ENCODE results near the gene SLC9A7.

SLC9A7 gene

DNA sequence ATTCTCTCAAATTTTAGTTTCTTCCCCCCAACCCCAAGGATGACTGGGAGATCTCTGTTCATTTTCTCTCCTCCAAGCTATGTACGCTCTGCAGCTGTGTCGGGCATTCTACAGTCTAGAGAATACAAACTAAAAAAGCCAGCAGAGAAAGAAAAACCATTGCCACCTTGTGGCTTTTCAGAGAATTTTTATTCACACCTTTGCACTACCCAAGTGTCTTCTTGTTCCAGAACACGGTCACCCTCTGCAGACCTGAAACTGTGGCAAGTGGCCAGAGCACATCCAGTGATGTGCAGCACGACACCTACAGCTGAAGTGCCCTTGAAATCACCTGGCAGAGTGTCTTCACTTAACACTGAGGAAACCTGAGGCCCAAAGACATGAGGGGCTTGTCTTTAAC lies 116.8 kb downstream of the SLC9A7 start:
- DNase-seq: no peak

GRCh38 chrX:46637938-46638337 lies 121.0 kb downstream of the SLC9A7 start:
- peak; percentile 10 for DNase-seq

DNA sequence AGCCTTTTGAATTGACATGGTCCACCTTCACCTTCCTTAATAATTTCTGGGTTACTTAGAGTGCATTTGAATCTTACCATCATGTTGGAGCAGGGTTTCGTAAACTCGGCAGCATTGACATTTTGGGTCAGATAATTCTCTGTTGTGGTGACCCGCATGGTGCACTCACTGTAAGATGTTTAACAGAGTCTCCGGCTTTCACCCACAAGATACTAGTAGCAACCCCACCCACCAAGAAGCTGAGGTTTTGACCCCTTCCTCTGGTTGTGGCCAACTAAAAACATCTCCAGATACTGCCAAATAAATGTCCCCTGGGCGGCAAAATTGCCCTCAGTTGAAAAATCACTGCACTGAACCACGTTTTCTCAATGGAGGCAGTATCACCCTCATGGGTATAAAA lies 122.7 kb downstream of the SLC9A7 start:
- DNase-seq: no peak

GRCh38 chrX:46635186-46635585 lies 123.7 kb downstream of the SLC9A7 start:
- DNase-seq: no peak

- DNase-seq: no peak
Measured at GRCh38 chrX:46634577-46634976, 124.3 kb downstream of the SLC9A7 start.

DNA sequence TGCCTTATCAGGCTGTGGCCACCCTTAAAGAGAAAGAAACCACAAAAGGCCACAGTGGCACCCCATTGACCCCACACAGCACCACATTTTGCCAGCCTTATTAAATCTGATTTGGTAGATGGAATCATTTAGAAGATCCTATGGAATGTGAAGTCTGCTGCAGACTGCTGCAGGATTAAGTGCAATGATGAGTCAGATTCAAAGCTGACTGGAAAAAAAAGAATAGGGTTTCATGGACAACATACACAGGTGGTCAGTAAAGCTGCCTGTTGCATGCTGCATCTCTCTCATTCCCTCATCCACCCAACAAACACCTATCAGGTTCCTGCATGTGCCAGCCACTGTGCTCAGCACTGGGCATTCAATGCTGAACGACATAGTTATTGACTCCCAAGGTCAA lies 128.8 kb downstream of the SLC9A7 start:
- no peak for DNase-seq

DNA sequence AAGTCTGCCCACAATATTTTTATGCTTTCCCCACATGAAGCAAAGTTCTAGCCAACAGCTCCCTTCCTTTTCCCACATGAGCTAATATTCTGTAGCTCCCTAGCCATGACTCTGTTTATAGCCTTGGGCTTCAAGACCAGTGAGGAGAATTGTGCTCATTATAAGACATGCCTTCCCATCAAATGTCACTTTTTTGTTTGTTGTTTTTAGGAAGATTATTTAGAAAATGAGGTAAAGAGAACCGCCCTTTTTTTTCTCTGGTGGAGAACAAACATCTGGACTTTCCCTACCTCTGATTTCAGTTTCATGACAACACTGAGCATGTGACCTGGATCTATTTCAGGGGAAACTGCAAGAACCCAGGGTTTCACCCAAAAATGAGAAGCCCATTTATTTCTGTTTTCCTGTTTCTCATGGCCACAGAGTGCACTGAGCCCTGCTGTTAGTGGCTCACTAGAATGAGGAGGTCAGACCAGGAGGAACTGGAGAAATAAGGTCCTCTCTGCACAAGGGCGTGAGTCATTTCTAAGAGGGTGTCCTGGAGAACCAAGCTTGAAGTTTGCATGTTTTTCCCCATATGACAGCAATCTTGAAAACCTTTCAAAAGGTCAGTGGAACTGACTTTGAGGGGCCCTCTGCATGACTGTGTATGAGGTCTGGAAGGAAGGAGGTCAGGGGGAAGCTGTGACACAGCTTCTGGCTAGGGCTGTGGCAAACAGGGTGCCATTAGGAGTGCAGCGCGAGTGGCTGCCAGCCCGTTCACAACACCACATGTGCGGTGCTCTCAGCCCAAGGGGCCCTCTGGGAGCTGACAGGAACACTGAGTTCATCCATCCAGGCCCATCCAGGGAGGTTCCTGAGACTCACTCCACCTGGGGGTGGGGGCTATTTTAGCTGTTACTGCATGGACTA lies 130.2 kb downstream of the SLC9A7 start:
- peak; percentile 93 for DNase-seq

DNA sequence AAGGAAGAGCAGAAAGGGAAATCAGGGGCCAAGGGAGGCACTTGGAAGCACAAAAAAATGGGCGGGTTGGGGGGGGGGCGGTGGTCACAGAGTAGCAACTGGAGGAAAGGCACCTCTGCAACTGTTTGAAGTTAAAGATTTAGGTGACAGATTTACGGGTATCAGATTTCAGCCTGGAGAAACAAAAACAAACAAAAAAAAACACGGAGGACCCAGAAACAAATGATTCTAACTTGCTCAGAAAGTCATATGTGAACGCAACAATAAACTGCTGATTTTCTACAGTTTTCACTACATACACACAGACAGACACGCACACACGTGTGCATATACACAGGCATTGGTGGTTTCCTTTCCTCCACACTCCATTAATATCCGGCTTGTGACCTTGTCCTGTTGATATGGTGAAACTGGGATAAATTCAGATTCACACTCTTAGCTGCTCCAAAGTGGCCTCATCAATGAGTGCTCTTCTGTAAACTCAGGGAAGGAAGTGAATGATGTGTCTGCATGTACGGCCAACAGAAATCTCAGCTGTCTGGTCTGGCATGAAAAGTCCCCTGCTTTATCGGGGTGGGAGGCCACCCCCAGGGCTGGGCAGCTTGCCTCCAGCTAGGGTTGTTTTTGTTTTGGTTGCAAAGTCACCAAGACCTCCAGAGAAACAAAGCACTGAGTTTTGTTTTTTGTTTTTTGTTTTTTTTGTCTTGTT lies 131.1 kb downstream of the SLC9A7 start:
- DNase-seq: no peak

DNA sequence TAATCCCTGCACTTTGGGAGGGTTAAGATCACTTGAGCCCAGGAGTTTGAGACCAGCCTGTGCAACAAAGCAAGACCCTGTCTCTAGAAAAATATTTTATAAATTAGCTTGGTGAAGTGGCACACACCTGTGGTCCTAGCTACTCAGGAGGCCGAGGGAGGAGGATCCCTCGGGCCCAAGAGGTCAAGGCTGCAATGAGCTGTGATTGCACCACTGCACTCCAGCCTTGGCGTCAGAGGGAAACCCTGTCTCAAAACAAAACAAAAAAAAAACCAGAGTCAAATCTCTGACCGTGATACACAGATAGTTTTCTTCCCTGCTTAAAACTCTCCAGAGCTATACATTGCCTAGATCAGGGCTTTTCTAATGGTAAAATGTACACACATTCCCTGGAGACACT lies 131.9 kb downstream of the SLC9A7 start:
- no peak for DNase-seq

- DNase-seq: peak; percentile 92
Measured at GRCh38 chrX:46626566-46626965, 132.4 kb downstream of the SLC9A7 start.

DNA sequence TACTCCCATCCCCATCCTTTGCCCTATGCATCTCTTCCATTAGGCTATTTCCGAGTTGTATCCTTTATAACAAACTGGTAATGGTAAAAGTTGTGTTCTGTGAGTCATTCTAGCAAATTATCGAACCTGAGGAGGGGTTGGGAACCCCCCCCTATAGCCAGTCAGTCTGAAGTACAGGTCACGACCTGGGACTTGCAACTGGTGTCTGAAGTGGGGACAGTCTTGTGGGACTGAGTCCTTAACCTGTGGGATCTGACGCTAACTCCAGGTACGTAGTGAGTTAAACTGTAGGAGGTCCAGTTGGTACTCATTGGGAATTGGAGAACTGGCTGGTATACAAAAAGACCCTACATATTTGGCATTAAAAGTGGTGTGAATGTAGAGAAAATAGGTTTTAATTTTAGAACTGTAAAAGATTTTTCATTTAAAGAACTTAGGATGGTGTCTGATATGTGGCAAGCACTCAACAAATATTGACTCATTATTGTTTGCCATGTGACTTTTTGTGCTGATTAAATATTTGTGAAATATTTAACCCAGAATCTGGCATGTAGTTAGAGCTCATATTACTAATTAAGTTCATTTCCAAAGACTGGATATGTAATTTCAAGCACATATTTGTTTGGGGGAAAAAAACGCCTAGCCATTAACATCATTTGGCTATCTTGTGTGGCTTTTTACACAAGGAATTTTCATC lies 134.7 kb downstream of the SLC9A7 start:
- DNase-seq: no peak

GRCh38 chrX:46621572-46621971 lies 137.3 kb downstream of the SLC9A7 start:
- DNase-seq: no peak

DNA sequence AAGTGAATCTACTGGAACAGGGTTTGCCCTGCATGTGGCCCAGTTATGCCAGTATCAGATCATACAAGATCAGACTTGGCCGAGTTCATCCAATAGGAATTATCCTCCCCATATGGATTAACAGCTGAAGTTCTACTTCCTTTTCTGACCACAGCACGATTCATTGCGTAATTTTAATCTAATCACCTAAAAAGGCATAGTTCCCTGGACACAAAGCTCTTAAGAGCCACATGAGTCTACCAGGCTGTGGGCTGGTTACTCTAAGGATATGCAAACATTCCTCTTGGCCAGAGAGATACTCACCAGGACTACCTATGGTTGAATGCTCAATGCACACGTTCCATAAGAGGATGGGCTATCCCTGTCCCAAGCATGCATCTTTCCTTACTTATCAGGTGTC lies 138.4 kb downstream of the SLC9A7 start:
- DNase-seq: peak; percentile 73

DNA sequence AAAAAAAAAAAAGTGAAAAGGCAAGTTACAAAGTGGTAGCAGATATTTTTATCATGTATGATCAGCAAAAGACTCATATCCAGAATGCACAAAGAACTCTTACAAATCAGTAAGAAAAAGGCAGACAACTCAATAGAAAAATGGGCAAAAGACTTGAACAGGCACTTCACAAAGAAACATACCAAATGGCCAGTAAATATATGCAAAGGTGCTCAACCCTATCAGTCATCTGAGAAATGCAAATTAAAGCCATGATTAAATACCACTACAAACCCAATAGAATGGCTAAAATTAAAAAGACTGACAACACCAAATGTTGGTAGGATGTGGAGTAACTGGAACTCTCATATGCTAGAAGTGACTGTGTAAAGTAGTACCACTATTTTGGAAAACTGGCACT lies 140.0 kb downstream of the SLC9A7 start:
- DNase-seq: no peak

DNA sequence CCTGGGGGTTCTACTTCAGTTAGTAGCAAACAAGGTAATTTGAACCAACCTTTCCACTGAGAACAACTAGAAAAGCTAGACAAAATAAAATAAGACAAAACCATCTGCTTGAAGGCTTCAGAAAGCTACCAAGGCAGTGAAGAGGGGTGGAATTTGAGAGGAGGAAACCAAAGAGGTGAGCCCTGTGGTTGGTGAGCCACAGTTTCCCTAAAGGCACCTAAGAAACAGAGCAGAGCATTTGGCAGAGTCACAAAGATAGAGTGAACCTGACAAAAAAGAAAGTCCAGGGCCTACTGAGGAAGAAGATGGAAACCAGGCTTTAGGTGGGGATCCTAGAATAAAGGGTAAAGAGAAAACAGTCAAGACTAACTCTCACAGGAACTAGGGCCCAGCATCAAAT lies 141.0 kb downstream of the SLC9A7 start:
- no peak for DNase-seq

- DNase-seq: no peak
Measured at GRCh38 chrX:46611658-46612362, 147.1 kb downstream of the SLC9A7 start.

DNA sequence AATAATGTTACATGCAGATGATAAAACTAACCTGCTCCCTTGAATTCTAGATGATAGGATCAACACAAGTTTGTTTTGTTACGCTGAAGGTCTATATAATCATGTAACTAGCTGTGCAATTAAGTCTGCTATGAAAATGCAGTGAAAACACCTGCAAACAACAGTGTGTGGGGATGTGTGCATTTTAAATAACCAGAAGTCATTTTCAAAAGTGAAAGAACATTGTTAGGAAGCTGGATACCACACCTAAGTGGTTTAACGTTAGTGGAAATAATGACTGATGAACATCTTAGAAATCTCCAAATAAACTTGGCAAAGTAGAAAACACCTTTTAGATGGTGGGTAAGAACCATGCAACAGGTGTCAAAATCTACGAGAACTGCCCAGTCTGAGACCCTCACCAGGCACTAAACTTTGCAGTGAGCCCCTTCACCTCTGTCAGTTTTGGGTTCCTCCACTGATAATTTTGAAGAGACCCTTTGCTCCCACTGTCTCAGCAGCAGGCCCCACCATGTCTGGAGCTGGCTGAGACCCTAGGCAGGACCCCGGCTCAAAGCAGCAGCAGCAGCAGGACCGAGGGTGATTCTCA lies 148.8 kb downstream of the SLC9A7 start:
- no peak for DNase-seq

GRCh38 chrX:46607916-46608315 lies 151.0 kb downstream of the SLC9A7 start:
- no peak for DNase-seq

DNA sequence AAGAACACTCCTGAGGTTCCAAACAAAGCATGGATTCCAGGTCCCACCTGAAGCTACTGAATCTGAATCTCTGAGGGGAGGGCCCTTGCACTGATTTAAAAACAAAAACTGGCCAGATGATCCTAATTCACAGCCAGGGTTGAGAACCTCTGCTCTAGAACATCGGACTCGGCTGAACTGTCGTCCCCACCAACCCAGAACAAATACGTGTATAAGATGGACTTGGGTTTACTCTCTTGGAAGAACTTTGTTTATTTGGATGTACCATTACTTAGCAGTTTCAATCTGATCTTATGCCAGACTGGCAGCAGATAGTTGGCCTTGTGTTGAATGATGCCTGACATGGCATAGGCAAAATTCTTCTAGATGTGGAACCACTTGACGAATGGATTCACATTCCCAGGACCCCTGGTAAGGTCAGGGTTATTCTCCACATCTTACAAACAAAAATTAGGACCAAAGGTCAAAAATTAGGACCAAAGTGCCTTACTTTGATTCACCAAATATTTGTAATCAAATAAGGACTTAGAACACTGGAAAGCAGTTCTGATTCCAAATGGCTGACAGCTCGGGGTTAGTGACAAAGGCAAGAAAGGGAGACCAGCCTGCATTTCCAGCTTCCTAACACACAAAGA lies 156.3 kb downstream of the SLC9A7 start:
- DNase-seq: no peak

DNA sequence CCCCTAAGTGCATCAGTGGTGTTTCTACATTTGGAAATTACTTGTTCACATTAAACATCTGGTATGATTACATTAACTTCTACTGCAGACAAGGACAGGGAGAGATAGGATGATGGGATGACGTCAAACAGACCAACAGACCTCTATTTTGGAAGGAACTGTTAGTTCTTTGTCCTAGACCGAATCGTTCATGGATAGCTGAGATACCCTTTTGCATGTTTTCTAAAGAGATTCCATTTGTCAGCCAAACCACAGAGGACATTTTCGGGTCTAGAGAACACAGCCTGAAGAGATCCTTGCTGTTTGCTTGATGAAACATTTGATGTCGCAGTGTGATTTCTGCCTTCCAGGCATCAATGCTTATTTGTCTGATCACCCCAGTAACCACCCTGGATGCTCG lies 157.6 kb downstream of the SLC9A7 start:
- DNase-seq: no peak

DNA sequence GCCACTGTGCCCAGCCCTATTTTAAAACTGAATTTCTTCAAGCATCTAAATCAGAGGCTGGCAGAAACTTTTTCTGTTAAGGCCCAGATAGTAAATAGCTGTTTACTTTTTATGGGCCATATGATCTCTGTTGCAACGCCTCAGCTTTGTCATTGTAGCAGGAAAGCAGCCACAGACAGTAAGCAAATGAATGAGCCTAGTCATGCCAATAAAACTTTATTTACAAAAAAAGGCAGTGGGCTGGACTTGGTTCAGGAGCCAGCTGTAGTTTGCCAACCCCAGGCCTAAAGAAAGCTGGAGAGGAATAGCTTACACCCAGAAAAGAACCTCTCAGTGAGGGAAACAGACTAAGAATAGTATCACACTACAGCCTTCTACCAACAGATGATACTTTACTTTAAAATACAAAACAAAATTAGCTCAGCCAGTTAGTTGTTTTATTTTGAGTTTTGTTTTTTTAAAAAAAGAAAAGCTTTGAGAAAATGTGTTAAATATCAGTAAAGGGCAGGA lies 159.8 kb downstream of the SLC9A7 start:
- DNase-seq: no peak

- no peak for DNase-seq
Measured at GRCh38 chrX:46597771-46598170, 161.1 kb downstream of the SLC9A7 start.
